ENCODE results near the gene USP35. TPM values are rescaled to one million over a fixed set of nuclear protein-coding genes. Genes with fewer than 3 reads are reported as not detected.

Gene USP35
- total RNA-seq, 1 experiment from 2014 or later = 6.0 TPM

DNA sequence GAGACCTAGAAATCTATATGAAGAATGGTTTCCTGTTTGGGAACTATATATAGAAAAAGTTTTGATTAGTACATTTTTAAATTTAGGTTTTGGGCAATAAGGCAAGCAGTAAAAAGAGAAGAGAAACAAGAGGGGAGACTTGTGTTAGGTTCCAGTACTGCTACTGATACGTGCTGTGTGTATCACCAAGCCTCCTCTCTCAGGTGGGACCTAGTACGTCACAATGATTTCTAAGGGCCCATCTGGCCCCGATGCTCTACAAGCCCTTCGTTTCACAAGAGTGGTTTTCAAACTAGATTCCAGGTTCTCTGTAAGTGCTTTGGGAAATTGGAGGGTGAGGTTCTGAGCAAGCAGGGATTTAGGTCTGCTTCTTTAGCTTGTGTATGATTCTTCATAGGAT is 39.2 kb downstream of the USP35 start:
- H3K27me3 ChIP-seq (ENCODE audit: insufficient read depth, low read length) = no peaks in the 10 kb centered on the region
- H3K4me1 ChIP-seq (ENCODE audit: control insufficient read depth in 1 of 2, insufficient read depth in 2 of 2, low read length in 2 of 2) = no peaks in the 10 kb centered on the region
- ChIA-PET CTCF (interaction anchor here (0.6 to 1.9 kb wide), 11 partner anchors 9 to 487 kb away, joined by 3 to 51 read pairs (median 4); partner anchors contain the start of genes KCTD21 and USP35), RAD21 (ENCODE audit: low non-redundant PET in 1 of 2, low total read pairs in 2 of 2, uncharacterized antibody in 2 of 2, unreplicated experiment in 2 of 2) (interaction anchor here (1.1 to 1.4 kb wide), 2 partner anchors 337 kb away, joined by 5 to 9 read pairs; no protein-coding TSS in a partner anchor), POLR2A (interaction anchor here (0.5 kb wide), 1 partner anchor 208 kb away, joined by 3 read pairs; no protein-coding TSS in a partner anchor)
- intact Hi-C loops (cut with micrococcal nuclease) = loop anchor here (1.0 kb wide), 2 partner anchors 204 to 336 kb away; no protein-coding TSS in a partner anchor
- no peaks in the 10 kb centered on the region for H3K9me2 ChIP-seq (ENCODE audit: insufficient read depth)
- no peak overlapping the region for H3K27ac ChIP-seq (ENCODE audit: low read depth, low read length)
- no peak overlapping the region for H3K4me2 ChIP-seq (ENCODE audit: low read length)
- no peak overlapping the region for H3K9ac ChIP-seq (ENCODE audit: low read length)
- DNase-seq (ENCODE audit: low read depth, low spot score) (no peak), ATAC-seq (no peak)
- TF ChIP-seq EZH2phosphoT487 (IDR thresholded peaks at IDR 0.05; ENCODE audit: borderline replicate concordance) (no peak), SIN3A (IDR thresholded peaks at IDR 0.05; ENCODE audit: low read depth) (no peak), POLR2A (IDR thresholded peaks at IDR 0.05; ENCODE audit: borderline replicate concordance, extremely low read depth, insufficient read depth, insufficient read length) (no peak), FOSL1 (IDR thresholded peaks at IDR 0.05; ENCODE audit: low read depth) (no peak), CBX3 (IDR thresholded peaks at IDR 0.05; ENCODE audit: low read depth) (no peak), SRF (IDR thresholded peaks at IDR 0.05; ENCODE audit: low read depth) (no peak), ZNF274 (IDR thresholded peaks at IDR 0.05; ENCODE audit: low read depth, low read length) (no peak)
- TF ChIP-seq, protein P1, sequence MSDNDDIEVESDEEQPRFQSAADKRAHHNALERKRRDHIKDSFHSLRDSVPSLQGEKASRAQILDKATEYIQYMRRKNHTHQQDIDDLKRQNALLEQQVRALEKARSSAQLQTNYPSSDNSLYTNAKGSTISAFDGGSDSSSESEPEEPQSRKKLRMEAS (IDR thresholded peaks at IDR 0.05) = no peak
- no peaks in the 10 kb centered on the region for H4K20me1 ChIP-seq (ENCODE audit: insufficient read depth)
- H3K4me3 ChIP-seq (replicated peaks in 1 of 2; ENCODE audit: low read depth in 1 of 2, low read length in 2 of 2) = no peak overlapping the region
- no peaks in the 10 kb centered on the region for H3K36me3 ChIP-seq (ENCODE audit: control insufficient read depth in 1 of 2, insufficient read depth in 2 of 2, low read length in 2 of 2)
- no TSS peak for BruUV-seq (replicated peaks)
- no peaks in the 10 kb centered on the region for H3K79me2 ChIP-seq (ENCODE audit: insufficient read depth, low read length)
- no peak overlapping the region for H2AFZ ChIP-seq (ENCODE audit: low read depth, low read length, poor library complexity, severe bottlenecking)
- H3K9me3 ChIP-seq (ENCODE audit: control insufficient read depth in 1 of 2, insufficient read depth in 1 of 2, low read depth in 1 of 2, low read length in 2 of 2) = no peaks in the 10 kb centered on the region

DNA sequence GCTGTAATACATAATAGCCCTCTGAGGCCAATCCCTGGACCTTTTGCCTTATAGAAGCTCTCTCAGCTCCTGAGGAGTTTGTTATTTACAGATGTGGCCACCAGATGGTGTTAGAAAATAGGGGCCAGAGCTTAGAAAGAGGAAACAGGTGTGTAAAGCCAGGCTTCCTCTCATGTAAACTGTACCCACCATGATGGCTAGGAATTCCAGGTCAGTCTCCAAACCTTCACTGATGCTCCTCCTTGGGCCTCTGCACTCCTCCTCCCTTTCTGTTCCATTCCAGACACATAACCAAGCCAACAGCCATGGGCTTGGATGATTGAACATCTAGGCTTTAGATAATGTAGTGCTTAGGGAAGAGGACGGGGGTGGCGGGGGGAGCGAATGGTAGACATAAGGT is 39.7 kb downstream of the USP35 start:
- POLR2A ChIA-PET = interaction anchor here (0.5 kb wide), 1 partner anchor 207 kb away, joined by 3 read pairs; no protein-coding TSS in a partner anchor
- Histone ChIP-seq H3K36me3 (ENCODE audit: control insufficient read depth in 1 of 2, insufficient read depth in 2 of 2, low read length in 2 of 2) (no peaks in the 10 kb centered on the region), H3K4me1 (ENCODE audit: control insufficient read depth in 1 of 2, insufficient read depth in 2 of 2, low read length in 2 of 2) (no peaks in the 10 kb centered on the region), H4K20me1 (ENCODE audit: insufficient read depth) (no peaks in the 10 kb centered on the region), H3K27me3 (ENCODE audit: insufficient read depth, low read length) (no peaks in the 10 kb centered on the region), H3K9me2 (ENCODE audit: insufficient read depth) (no peaks in the 10 kb centered on the region), H3K9me3 (ENCODE audit: control insufficient read depth in 1 of 2, insufficient read depth in 1 of 2, low read depth in 1 of 2, low read length in 2 of 2) (no peaks in the 10 kb centered on the region), H3K27ac (ENCODE audit: low read depth, low read length) (no peak overlapping the region), H3K4me3 (replicated peaks in 1 of 2; ENCODE audit: low read depth in 1 of 2, low read length in 2 of 2) (no peak overlapping the region), H3K79me2 (ENCODE audit: insufficient read depth, low read length) (no peaks in the 10 kb centered on the region), H3K9ac (ENCODE audit: low read length) (no peak overlapping the region), H2AFZ (ENCODE audit: low read depth, low read length, poor library complexity, severe bottlenecking) (no peak overlapping the region), H3K4me2 (ENCODE audit: low read length) (no peak overlapping the region)
- CTCF ChIA-PET = interaction anchor here (0.6 to 1.9 kb wide), 11 partner anchors 10 to 487 kb away, joined by 3 to 51 read pairs (median 4); partner anchors contain the start of genes KCTD21 and USP35
- no peak for TF ChIP-seq SRF (IDR thresholded peaks at IDR 0.05; ENCODE audit: low read depth)
- TF ChIP-seq, protein P2, sequence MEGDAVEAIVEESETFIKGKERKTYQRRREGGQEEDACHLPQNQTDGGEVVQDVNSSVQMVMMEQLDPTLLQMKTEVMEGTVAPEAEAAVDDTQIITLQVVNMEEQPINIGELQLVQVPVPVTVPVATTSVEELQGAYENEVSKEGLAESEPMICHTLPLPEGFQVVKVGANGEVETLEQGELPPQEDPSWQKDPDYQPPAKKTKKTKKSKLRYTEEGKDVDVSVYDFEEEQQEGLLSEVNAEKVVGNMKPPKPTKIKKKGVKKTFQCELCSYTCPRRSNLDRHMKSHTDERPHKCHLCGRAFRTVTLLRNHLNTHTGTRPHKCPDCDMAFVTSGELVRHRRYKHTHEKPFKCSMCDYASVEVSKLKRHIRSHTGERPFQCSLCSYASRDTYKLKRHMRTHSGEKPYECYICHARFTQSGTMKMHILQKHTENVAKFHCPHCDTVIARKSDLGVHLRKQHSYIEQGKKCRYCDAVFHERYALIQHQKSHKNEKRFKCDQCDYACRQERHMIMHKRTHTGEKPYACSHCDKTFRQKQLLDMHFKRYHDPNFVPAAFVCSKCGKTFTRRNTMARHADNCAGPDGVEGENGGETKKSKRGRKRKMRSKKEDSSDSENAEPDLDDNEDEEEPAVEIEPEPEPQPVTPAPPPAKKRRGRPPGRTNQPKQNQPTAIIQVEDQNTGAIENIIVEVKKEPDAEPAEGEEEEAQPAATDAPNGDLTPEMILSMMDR (IDR thresholded peaks at IDR 0.05 in 2 of 3, conservative IDR thresholded peaks at IDR 0.05 in 1 of 3; ENCODE audit: borderline replicate concordance in 1 of 3, insufficient read depth in 1 of 3, low read depth in 2 of 3, low read length in 2 of 3) = peak; percentile 45 to 77 (median 47); a peak in 5 of 6 replicates
- TF ChIP-seq EGR1 (IDR thresholded peaks at IDR 0.05; ENCODE audit: low read depth) = no peak
- no peak for TF ChIP-seq EZH2phosphoT487 (IDR thresholded peaks at IDR 0.05; ENCODE audit: borderline replicate concordance)
- peak; percentile 79 for TF ChIP-seq RAD21 (IDR thresholded peaks at IDR 0.05; ENCODE audit: low read depth)
- no peak for TF ChIP-seq FOSL1 (IDR thresholded peaks at IDR 0.05; ENCODE audit: low read depth)
- TF ChIP-seq, protein P3, sequence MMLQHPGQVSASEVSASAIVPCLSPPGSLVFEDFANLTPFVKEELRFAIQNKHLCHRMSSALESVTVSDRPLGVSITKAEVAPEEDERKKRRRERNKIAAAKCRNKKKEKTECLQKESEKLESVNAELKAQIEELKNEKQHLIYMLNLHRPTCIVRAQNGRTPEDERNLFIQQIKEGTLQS (IDR thresholded peaks at IDR 0.05) = no peak
- ATAC-seq = peak; percentile 88
- DNase-seq (ENCODE audit: low read depth, low spot score) = peak; percentile 32
- intact Hi-C loops (cut with micrococcal nuclease) = loop anchor here (1.0 kb wide), 2 partner anchors 204 to 336 kb away; no protein-coding TSS in a partner anchor
- RAD21 ChIA-PET (ENCODE audit: low non-redundant PET in 1 of 2, low total read pairs in 2 of 2, uncharacterized antibody in 2 of 2, unreplicated experiment in 2 of 2) = interaction anchor here (1.1 to 1.4 kb wide), 2 partner anchors 336 kb away, joined by 5 to 9 read pairs; no protein-coding TSS in a partner anchor
- no TSS peak for BruUV-seq (replicated peaks)
